Breast epithelium (tissue), 4 donors: ENCODE data around the gene SLC25A21. TPM values are rescaled to one million over a fixed set of nuclear protein-coding genes. Genes with fewer than 3 reads are reported as not detected.

Experiments
- DNase-seq, 2 donors: peaks; one replicate each; pipeline ENCODE4 v3.0.0-alpha.2; 2019; ENCODE audit warnings: low spot score in 2 of 2
- H3K27ac ChIP-seq, 2 donors: fragments of 200-600 bp; sonication (generic) in 1 of 2; one replicate each; pipeline ENCODE4 v1.5.1; 2016 to 2019; ENCODE audit warnings: mild to moderate bottlenecking in 1 of 2
- H3K27me3 ChIP-seq, 2 donors: fragments of 200-600 bp; sonication (generic) in 1 of 2; one replicate each; pipeline versions ENCODE4 v1.5.1 to v1.6.0; 2017 to 2019; ENCODE audit warnings: control low read depth in 1 of 2, mild to moderate bottlenecking in 1 of 2
- H3K36me3 ChIP-seq: fragments of 200-600 bp; one replicate; pipeline ENCODE4 v1.5.1; 2019
- H3K4me1 ChIP-seq, 2 donors: fragments of 200-600 bp; sonication (generic); one replicate each; pipeline ENCODE4 v1.5.1; 2016 to 2019; ENCODE audit warnings: control low read depth in 1 of 2
- H3K4me3 ChIP-seq, 3 donors: fragments of 200-600 bp; sonication (generic); 1 replicate in 2 of 3; 2 replicates in 1 of 3; pipeline ENCODE4 v1.5.1; 2016 to 2019; ENCODE audit warnings: mild to moderate bottlenecking in 3 of 3, moderate library complexity in 2 of 3
- H3K9me3 ChIP-seq, 2 donors: fragments of 200-600 bp; sonication (generic) in 1 of 2; one replicate each; pipeline ENCODE4 v1.5.1; 2016 to 2019; ENCODE audit warnings: control low read depth in 1 of 2
- POLR2A ChIP-seq: fragments of 450-650 bp; IDR thresholded peaks from one replicate; pipeline ENCODE4 v1.6.1; 2016; ENCODE audit warnings: antibody characterized with exemption, mild to moderate bottlenecking, moderate library complexity
- POLR2AphosphoS5 ChIP-seq, 3 donors: sonication (generic); formaldehyde crosslinking; IDR thresholded peaks; one replicate each; pipeline ENCODE4 v1.6.1; 2017; ENCODE audit warnings: antibody characterized with exemption in 3 of 3
- intact Hi-C: fragments of 100-400 bp; cut with DNase I; formaldehyde crosslinking; loops from one replicate; pipeline ENCODE4 v1.15.1; 2023; ENCODE audit warnings: low total_unique reads
- total RNA-seq, 3 donors: library from RNA; depleted of rRNA; stranded (reverse); fragments of >200 nt; gene quantifications; one replicate each; pipeline ENCODE4 v1.1.0, GENCODE V29; 2016
- TF ChIP-seq, protein P1 (sequence below), 3 donors: fragments of 450-650 bp; IDR thresholded peaks; one replicate each; pipeline ENCODE4 v1.5.1; 2016 to 2017; ENCODE audit warnings: antibody characterized with exemption in 3 of 3, mild to moderate bottlenecking in 3 of 3, moderate library complexity in 3 of 3

The SLC25A21 gene
- total RNA-seq, 3 donors from 2014 or later: 0.66 to 2.3 (median 1.6) TPM

- H3K27ac ChIP-seq: no peak overlapping the region
- intact Hi-C loops: no loop called here
- no peaks in the 10 kb centered on the region for H3K9me3 ChIP-seq
- peaks cover 13 to 15% of the 10 kb centered on the region in 2 donors for H3K4me1 ChIP-seq
- H3K36me3 ChIP-seq: no peaks in the 10 kb centered on the region
- no peak for DNase-seq
- no peak overlapping the region for H3K4me3 ChIP-seq
- H3K27me3 ChIP-seq: peaks cover 3 to 68% of the 10 kb centered on the region in 2 donors
- TF ChIP-seq, protein P1, sequence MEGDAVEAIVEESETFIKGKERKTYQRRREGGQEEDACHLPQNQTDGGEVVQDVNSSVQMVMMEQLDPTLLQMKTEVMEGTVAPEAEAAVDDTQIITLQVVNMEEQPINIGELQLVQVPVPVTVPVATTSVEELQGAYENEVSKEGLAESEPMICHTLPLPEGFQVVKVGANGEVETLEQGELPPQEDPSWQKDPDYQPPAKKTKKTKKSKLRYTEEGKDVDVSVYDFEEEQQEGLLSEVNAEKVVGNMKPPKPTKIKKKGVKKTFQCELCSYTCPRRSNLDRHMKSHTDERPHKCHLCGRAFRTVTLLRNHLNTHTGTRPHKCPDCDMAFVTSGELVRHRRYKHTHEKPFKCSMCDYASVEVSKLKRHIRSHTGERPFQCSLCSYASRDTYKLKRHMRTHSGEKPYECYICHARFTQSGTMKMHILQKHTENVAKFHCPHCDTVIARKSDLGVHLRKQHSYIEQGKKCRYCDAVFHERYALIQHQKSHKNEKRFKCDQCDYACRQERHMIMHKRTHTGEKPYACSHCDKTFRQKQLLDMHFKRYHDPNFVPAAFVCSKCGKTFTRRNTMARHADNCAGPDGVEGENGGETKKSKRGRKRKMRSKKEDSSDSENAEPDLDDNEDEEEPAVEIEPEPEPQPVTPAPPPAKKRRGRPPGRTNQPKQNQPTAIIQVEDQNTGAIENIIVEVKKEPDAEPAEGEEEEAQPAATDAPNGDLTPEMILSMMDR (IDR thresholded peaks at IDR 0.05): no peak
- TF ChIP-seq POLR2A (no peak), POLR2AphosphoS5 (IDR thresholded peaks at IDR 0.05) (no peak)
Observed at GRCh38 chr14:36666416-36667206, 505.8 kb downstream of the SLC25A21 start.

DNA sequence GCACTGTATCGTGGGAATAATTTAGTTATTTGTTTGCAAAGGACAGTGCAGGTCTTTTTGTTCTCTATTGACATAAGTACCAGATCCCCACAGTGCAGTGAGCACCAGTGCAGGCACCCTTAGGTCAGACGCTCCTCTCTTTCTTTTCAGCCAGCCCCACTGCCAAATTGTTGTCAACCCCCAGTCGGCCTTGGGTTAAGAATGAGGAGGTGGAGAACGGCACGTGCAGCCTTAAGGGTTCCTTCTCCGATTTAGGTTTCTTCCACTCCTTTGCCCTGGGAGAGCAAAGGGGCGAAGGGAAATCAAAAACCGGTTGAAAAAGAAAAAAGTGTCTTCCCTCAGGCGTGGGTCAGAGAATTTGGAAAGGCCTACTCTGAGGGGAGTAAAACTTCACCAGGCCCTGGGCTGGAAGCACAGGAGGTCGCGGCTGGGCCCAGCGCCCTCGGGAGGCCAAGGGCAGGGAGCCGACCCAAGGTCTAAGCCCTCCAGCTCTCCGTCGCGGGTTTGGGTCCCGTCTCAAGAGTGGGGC lies 506.5 kb downstream of the SLC25A21 start:
- Histone ChIP-seq H3K4me3 (no peak overlapping the region), H3K27me3 (peaks cover 3 to 74% of the 10 kb centered on the region in 2 donors), H3K27ac (no peak overlapping the region), H3K9me3 (no peaks in the 10 kb centered on the region), H3K4me1 (peaks cover 13 to 15% of the 10 kb centered on the region in 2 donors), H3K36me3 (no peaks in the 10 kb centered on the region)
- intact Hi-C loops: no loop called here
- TF ChIP-seq, protein P1 (IDR thresholded peaks at IDR 0.05): no peak
- TF ChIP-seq POLR2AphosphoS5 (IDR thresholded peaks at IDR 0.05): no peak
- no peak for TF ChIP-seq POLR2A
- no peak for DNase-seq

DNA sequence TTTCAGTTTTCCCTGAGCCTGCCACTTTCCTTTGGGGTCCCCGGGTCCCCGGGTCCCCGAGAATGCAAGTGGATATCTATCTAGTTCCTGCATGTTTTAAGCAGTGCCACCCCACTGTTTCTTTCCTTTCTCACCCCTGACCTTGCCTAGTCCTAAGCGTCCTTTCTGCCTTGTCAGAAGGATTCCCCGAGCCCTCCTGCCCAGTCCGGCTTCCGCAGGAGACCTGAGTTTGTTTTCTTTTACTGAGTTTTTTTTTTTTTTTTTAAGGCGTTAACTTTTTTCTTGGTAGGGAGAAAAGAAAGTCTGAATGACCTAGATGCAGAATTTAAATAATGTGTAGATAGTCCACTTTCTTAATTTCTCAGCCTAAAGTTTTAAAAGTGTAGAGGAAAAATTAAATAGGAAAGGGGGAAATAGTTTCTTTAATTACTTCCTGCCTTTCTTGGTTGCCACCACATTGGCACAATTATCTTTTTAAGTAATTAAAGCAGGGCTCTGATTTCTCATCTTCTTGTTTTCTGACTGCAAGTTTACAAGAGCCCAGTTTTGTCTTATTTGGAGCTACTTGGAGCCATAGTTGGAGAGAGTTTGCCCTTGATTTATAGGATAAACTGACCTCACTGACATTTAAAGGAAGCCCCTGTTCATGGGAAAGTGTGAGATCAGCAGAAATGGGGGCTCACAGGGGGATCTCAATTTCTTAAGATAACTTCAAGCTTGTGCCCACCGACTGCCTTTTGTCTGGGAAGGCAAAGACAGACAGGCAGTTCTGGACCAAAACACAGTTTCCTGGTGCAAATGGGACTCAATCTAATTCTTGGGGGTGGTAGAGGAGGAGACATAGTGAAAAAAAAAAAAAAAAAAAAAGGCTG lies 507.8 kb downstream of the SLC25A21 start:
- peak overlapping the region in 2 of 3 donors; percentile 43 to 71 for H3K4me3 ChIP-seq
- H3K36me3 ChIP-seq: no peaks in the 10 kb centered on the region
- TF ChIP-seq POLR2AphosphoS5 (IDR thresholded peaks at IDR 0.05) (no peak), POLR2A (no peak)
- TF ChIP-seq, protein P1 (IDR thresholded peaks at IDR 0.05): no peak
- H3K27ac ChIP-seq: no peak overlapping the region
- no peak for DNase-seq
- peaks cover 13 to 15% of the 10 kb centered on the region in 2 donors for H3K4me1 ChIP-seq
- no peaks in the 10 kb centered on the region for H3K9me3 ChIP-seq
- intact Hi-C loops: no loop called here
- H3K27me3 ChIP-seq: peaks cover 3 to 88% of the 10 kb centered on the region in 2 donors

GRCh38 chr14:36663404-36664321 lies 508.7 kb downstream of the SLC25A21 start:
- TF ChIP-seq POLR2A: no peak
- TF ChIP-seq, protein P1 (IDR thresholded peaks at IDR 0.05): no peak
- TF ChIP-seq POLR2AphosphoS5 (IDR thresholded peaks at IDR 0.05): no peak
- no peak for DNase-seq
- Histone ChIP-seq H3K27me3 (peaks cover 3 to 97% of the 10 kb centered on the region in 2 donors), H3K4me3 (peak overlapping the region; percentile 43 to 71 (median 53)), H3K9me3 (no peaks in the 10 kb centered on the region), H3K4me1 (peaks cover 13 to 15% of the 10 kb centered on the region in 2 donors), H3K36me3 (no peaks in the 10 kb centered on the region), H3K27ac (peak overlapping the region in 1 of 2 donors; percentile 55)
- intact Hi-C loops: no loop called here
